GM13976 (cell line): ENCODE data around the gene MED13L.

Experiments used
- DNase-seq: peaks from one replicate; pipeline ENCODE4 v3.0.0; 2012; ENCODE audit warnings: low spot score
- CTCF ChIP-seq: IDR thresholded peaks from 2 replicates; pipeline ENCODE4 v1.5.1; 2012; ENCODE audit warnings: borderline replicate concordance, mild to moderate bottlenecking; ENCODE audit not compliant: insufficient read depth; ENCODE audit errors: extremely low read depth, missing control alignments, control extremely low read depth
- in situ Hi-C: fragments of 300-500 bp; cut with MboI; formaldehyde crosslinking; loops from one replicate; pipeline ENCODE4 v1.12.0; 2022; ENCODE audit warnings: low sequenced_read_pairs, mixed read lengths, inconsistent platforms; ENCODE audit not compliant: unreplicated experiment

The MED13L gene

GRCh38 chr12:116220756-116221155, 56.7 kb downstream of the MED13L start:
- no peak for TF ChIP-seq CTCF
- in situ Hi-C loops, result no loop called here
- no peak for DNase-seq

- no peak for TF ChIP-seq CTCF
- in situ Hi-C loops, result no loop called here
Observed at GRCh38 chr12:116217045-116217735, 60.3 kb downstream of the MED13L start.

GRCh38 chr12:116216022-116216756, 61.3 kb downstream of the MED13L start:
- in situ Hi-C loops, result no loop called here
- no peak for DNase-seq
- no peak for TF ChIP-seq CTCF

More at GRCh38 chr12:116217045-116217735, 60.3 kb downstream of the MED13L start:
- no peak for DNase-seq

- DNase-seq, result no peak
- in situ Hi-C loops, result no loop called here
- TF ChIP-seq CTCF, result no peak
Observed at GRCh38 chr12:116215023-116215422, 62.5 kb downstream of the MED13L start.

- in situ Hi-C loops, result no loop called here
- no peak for TF ChIP-seq CTCF
- DNase-seq, result no peak
Observed at GRCh38 chr12:116213885-116214527, 63.5 kb downstream of the MED13L start.

- no peak for DNase-seq
- TF ChIP-seq CTCF, result no peak
- in situ Hi-C loops, result no loop called here
Observed at GRCh38 chr12:116213014-116213413, 64.5 kb downstream of the MED13L start.
